Measurements from ENCODE around the gene FCER1G. TPM values are rescaled to one million over a fixed set of nuclear protein-coding genes. Genes with fewer than 3 reads are reported as not detected.
"Not testable (repeated sequence)": the region's sequence is repeated elsewhere in the genome, so short reads cannot be mapped to it uniquely, and the experiment has no call there.

The FCER1G gene
- total RNA-seq, 1 experiment from 2014 or later, result not detected

DNA sequence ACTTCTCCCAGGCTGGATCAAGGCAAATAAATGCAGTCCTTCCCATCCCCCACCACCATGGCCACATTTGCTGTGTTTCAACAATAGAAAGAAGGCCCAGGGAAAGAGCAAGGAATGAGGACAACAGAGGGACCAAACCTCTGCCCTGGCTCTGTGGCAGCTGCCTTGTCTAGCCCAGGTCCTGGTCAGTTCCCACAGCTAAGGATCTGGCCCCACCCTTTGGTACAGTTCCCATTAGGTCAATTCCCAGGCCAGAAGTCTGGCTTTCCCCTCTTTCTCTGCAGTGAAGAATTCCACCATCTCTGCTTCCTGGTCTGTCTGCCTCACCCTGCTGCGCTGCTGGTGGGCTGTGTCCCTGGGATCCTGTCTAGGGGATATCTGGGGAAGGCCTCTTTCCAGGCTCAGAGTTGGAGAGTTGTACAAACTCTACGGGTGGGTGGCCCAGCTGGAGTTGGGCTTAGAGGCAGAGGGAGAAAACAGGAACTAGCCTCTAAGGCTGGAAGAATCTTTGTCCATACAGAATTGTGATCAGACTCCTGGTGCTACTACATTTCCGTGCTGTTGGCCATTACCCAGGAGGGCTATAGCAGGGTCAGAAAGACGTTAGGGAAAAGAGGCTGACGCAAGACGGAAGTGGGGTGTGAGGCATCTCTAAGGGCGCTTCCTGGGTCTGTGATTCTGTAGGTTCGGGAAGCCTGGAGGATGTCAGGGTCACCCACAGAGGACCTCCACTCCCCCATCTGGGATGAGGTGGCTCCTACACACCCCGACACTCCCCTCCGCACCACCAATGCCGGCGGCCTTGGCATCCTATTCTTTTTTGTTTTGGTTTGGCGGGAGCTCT lies 13.9 kb upstream of the FCER1G start:
- in situ Hi-C loops (cut with HindIII; ENCODE audit: low sequenced_read_pairs), result loop anchor here (25.0 kb wide), 1 partner anchor 186 kb away; no protein-coding TSS in a partner anchor

DNA sequence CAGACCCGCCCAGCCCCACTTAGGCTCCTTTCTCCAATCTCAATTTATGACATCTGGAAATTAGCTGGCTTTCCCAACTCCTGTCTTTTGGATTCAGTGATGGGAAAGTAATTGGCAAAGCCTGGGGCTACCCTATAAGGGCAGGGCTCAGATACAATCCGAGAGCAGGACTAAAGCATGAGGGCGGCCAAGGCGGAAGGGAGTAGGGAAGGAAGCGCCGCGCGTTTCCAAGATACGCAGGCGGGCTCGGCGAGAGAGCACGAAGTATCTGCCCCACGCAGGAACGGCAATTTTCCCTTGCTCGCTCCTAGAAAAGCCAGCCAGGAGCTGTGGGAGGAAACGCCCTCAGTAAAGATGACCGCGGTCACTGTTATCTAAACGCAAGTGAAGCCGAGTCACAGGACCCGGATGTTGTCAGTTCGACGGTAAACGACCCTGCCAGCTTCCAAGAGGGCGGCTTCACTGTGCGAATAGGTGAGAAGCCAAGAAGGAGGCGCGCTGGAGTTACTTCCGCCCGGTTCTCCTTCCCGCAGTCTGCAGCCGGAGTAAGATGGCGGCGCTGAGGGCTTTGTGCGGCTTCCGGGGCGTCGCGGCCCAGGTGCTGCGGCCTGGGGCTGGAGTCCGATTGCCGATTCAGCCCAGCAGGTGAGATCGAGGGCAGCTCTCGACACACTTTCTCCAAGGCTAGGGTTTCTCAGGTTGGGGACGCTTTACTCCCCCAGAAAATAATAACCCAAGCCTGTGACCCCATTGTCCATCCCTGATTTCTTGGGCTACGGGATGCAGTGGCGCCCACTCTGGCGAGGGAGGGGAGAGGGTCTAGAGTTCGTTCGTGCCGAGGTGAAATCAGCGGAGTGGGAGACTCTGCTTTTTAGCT lies 13.0 kb upstream of the FCER1G start, which contains the start of gene NDUFS2:
Gene NDUFS2 (plus strand): TSS at position 532 of the 877 bp plus-strand sequence. CDS start 19 bp downstream, at position 551.
- in situ Hi-C loops (cut with HindIII; ENCODE audit: low sequenced_read_pairs), result loop anchor here (25.0 kb wide), 1 partner anchor 185 kb away; no protein-coding TSS in a partner anchor
- peak; percentile 99 for DNase-seq (ENCODE audit: low spot score)

More for the DNA sequence above, 13.9 kb upstream of the FCER1G start:
- no peak for DNase-seq (ENCODE audit: low spot score)

DNA sequence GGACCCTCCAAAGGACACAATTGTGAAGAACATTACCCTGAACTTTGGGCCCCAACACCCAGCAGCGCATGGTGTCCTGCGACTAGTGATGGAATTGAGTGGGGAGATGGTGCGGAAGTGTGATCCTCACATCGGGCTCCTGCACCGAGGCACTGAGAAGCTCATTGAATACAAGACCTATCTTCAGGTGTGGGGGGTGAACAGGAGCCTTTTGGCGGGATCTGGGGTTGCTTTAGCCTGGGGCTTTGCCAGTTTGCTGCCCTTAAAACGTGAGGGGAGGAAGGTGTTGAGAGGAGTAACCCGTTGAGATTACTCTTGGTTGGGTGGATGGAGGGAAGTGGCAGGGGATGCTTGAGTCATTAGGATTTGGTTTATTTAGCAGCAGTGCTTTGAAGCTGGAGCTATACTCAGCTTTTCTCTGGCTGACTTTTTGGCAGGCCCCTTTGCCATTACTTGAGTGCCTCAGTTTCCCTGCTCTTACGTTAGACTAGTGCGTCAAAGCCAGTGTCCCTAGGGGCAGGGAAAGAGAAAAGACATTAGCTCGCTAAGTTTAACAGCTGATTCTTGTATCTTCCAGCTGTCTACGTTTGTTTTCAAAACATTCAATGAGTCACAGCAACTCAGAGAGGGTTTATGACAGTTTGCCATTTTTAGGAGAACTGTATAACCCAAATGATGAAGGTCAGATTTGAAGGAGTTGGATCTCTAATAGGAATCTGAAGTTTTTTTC lies 8.5 kb upstream of the FCER1G start:
- in situ Hi-C loops (cut with HindIII; ENCODE audit: low sequenced_read_pairs), result loop anchor here (25.0 kb wide), 1 partner anchor 181 kb away; no protein-coding TSS in a partner anchor
- no peak for DNase-seq (ENCODE audit: low spot score)

DNA sequence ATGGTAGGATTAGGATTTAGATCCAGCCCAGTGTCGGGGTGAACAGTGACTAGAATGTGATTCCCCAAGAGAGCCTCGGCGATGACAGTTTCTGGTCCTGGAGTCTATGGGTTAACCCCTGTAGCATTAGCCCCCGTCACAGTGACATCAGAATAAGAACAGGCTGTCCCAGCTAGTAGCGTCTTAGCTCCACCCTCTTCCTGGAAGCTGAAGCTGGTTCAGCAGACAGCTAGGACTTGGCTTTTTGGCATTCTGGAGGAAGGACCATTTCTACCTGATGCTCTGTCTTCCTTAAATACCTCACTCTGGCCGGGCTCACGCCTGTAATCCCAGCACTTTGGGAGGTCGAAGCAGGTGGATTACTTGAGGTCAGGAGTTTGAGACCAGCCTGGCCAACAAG lies 7.9 kb upstream of the FCER1G start:
- in situ Hi-C loops (cut with HindIII; ENCODE audit: low sequenced_read_pairs), result loop anchor here (25.0 kb wide), 1 partner anchor 180 kb away; no protein-coding TSS in a partner anchor

DNA sequence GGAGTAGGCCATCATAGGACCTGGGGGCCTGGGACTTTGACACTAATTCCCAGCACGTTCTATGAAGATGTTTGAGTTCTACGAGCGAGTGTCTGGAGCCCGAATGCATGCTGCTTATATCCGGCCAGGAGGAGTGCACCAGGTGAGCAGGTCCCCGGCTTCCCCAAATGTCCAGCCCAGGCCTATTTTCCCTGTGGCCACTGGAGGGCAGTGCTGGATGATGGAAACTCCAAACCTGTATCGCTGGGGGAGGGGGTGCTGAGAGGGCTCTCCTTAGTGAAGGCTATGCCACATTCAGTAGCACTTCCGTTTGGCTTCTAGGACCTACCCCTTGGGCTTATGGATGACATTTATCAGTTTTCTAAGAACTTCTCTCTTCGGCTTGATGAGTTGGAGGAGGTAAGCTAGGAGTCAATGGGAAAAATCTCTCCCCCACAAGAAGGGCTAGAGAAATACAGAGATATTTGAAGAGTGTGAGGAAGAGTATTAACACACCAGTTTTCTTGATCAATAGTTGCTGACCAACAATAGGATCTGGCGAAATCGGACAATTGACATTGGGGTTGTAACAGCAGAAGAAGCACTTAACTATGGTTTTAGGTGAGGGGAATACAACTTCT lies 5.2 kb upstream of the FCER1G start:
- in situ Hi-C loops (cut with HindIII; ENCODE audit: low sequenced_read_pairs), result loop anchor here (25.0 kb wide), 1 partner anchor 177 kb away; no protein-coding TSS in a partner anchor
- DNase-seq (ENCODE audit: low spot score), result peak; percentile 80

More for the DNA sequence above, 7.9 kb upstream of the FCER1G start:
- DNase-seq (ENCODE audit: low spot score), result no peak

DNA sequence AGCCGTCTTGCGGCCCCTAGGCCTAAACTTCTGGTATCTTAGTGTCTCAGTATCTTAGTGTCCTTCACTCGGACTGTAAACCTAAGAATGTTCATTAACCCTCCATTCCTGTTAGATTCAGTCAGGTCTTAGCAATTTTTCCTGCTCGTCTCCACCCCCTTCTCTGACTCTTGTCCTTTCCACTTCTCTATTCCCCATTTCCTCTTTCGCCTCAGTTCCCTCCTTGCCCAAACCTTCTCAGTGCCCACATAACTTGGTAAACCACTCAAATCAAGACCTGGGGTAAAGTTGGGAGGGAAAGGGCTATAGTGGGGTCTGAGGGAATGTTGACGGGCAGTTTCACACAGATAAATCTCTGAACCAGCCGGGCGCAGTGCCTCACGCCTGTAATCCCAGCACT lies 726 bp upstream of the FCER1G start:
- DNase-seq (ENCODE audit: low spot score), result no peak
- in situ Hi-C loops (cut with HindIII; ENCODE audit: low sequenced_read_pairs), result loop anchor here (25.0 kb wide), 1 partner anchor 173 kb away; no protein-coding TSS in a partner anchor

DNA sequence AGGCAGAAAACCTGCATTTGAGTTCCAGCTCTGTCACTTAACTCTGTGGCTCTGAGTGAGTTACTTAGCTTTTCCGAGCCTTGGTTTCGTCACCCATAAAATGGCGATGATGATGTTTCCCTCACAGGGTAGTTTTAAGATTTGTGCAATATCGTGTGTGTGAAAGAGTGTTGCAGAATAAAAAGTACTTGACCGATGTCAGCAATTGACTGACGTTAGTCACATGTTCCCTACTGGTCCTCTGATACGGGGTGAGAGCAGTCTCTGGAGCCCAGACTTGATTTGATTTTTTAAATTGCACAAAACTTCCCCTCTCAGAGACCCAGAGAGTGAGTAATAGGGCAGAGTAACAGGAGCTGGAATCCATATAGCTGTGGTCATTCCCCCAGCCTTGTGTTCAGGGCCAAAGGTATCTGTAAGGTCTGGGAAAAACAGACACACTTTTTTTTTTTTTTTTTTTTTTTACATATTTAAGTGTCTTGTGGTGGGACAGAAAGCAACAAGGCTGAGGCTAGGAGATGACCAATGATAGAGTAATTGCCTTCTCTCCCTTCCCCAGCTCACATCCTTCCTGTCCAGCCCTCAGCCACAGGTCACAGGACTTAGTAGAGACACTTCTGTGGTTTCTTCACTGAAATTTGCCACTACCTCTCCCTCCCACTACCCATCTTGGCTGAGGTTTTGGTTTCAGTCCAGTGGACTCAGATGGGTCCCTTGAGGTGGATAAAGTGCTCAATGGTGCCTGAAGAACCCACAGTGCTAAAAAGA lies 2.0 kb downstream of the FCER1G start:
- no peak for DNase-seq (ENCODE audit: low spot score)
- in situ Hi-C loops (cut with HindIII; ENCODE audit: low sequenced_read_pairs), result loop anchor here (25.0 kb wide), 1 partner anchor 170 kb away; no protein-coding TSS in a partner anchor

DNA sequence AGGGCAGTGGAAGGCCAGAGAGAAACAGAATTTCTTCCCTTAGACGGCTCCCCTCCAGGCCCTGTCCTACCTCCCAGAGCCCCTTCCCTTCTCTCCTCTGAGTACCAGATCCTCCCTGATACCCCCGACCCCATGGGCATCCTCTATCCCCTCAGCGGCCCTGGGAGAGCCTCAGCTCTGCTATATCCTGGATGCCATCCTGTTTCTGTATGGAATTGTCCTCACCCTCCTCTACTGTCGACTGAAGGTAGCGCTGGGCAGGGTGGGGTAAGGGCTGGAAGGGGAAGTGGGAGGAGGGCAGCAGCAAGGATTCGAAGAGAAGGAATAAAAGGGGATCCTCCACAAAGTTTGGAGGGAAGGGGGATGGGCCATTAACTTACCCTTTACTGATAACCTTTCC lies 2.7 kb downstream of the FCER1G start:
- in situ Hi-C loops (cut with HindIII; ENCODE audit: low sequenced_read_pairs), result loop anchor here (25.0 kb wide), 1 partner anchor 169 kb away; no protein-coding TSS in a partner anchor

DNA sequence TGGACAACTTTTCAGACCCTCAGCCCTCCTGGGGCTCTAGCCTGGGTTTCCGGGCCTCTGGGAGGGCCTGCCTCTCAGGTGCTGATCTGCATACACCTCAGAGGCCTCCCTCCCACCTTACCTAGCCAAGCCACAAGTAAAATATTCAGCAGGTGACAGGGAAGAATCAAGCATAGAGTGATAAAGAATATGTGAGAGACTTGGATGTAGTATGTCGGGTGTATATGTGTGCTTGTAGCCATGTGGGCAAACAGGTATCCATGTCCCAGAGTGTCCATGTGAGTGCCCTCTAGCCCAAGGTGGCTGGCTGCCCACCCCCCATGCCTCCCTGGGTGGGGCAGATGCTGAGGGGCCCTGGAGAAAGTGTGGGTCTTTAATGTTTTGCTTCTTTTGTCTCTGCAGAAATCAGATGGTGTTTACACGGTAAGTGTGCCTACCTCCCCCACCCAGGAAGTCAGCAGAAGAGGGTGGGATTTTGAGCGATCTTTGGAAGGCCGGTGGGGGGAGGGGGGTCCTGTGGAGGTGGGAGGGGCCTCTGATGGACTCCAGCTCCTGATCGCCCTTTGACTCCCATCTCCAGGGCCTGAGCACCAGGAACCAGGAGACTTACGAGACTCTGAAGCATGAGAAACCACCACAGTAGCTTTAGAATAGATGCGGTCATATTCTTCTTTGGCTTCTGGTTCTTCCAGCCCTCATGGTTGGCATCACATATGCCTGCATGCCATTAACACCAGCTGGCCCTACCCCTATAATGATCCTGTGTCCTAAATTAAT lies 3.4 kb downstream of the FCER1G start:
- in situ Hi-C loops (cut with HindIII; ENCODE audit: low sequenced_read_pairs), result loop anchor here (25.0 kb wide), 1 partner anchor 169 kb away; no protein-coding TSS in a partner anchor
- no peak for DNase-seq (ENCODE audit: low spot score)

More for the DNA sequence above, 2.7 kb downstream of the FCER1G start:
- DNase-seq (ENCODE audit: low spot score), result no peak

DNA sequence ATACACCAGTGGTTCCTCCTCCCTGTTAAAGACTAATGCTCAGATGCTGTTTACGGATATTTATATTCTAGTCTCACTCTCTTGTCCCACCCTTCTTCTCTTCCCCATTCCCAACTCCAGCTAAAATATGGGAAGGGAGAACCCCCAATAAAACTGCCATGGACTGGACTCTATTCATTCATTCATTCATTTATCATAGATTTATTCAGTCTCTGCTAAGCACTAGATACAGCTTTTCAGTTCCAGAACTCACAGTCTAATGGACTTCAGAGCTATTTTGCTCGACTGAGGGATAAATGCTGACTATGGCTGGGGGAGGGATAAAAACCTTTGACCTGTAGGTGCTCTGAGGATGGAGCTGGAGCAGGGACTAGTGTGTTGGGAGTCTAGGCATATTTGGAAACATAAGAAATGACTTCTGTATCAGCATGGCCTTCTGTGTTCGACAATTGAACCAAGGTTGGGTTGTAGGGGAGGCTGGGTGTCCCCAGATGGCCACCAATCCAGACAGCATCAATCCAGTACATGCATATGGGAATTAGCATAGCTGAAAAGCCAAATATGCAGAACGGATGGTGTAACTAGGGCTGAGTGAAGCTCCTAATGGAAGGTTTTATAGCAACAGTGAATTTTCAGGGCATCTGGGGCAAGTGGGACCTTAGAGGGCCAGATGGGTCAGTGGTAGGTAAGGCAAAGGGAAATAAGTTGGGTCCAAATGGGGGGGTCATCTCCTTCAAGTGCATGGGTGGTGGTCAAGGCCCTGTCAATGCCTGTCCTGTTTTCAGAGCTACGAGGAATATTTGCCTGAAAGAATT lies 4.2 kb downstream of the FCER1G start:
- in situ Hi-C loops (cut with HindIII; ENCODE audit: low sequenced_read_pairs), result loop anchor here (25.0 kb wide), 1 partner anchor 168 kb away; no protein-coding TSS in a partner anchor
- DNase-seq (ENCODE audit: low spot score), result no peak

DNA sequence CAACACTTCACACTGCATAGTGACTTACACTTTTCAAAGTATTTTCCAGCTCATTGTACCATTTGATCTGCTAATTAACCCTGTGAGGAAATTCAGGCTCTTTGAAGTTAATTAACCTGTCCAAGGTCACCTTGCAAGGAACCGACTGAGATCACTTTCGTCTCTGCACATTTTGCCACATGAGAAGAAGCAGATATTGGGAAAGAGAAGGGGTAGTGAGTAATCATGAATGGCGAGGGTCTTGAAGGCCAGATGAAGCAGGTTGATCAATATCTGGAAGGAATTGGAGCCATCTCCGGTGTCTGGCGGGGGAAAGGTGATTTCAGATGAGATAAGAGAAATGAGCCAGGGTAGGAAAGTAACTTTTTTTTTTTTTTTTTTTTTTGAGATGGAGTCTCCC lies 4.9 kb downstream of the FCER1G start:
- in situ Hi-C loops (cut with HindIII; ENCODE audit: low sequenced_read_pairs), result loop anchor here (25.0 kb wide), 1 partner anchor 167 kb away; no protein-coding TSS in a partner anchor

DNA sequence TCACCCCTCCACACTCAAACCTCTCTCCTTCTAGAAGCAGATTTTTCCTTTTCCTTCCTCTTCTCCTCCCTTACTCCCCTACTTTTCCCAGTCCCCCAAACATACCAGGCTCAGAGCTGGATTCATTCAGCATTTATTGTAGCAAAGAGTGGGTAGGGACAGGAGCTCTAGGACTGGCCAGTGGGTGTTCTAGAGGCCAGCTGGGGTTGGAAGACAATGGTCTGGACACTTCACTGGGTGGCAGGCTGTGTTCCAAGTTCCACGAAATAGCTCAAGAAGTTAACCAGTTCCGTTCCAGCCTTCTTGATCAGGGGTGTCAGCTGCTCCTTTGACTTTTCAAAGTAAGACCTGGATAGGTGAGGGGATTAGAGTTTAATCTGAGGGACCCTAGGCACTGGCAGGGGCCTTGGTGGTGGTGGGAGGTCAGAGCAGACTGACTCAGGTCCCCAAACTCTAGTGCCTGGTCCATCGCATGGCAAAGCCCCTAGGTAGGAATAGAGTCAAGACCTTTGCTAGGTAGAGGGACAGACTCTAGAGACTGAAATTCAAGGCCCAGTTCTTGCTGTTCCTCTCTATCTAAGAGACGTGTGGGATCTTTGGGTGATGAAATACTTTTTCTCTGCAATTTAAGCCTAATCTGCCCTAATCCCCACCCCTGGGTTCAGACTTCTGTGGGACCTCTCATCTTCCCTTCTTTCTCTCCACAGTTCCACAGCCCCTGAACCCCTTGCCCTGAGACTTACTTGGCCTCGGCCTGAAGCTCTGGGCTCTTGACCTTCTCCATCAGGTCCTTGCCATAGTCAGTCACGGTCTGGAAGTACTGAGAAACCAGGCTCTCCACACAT lies 7.3 kb downstream of the FCER1G start:
- DNase-seq (ENCODE audit: low spot score), result no peak
- in situ Hi-C loops (cut with HindIII; ENCODE audit: low sequenced_read_pairs), result loop anchor here (25.0 kb wide), 1 partner anchor 165 kb away; no protein-coding TSS in a partner anchor

More for the DNA sequence above, 4.9 kb downstream of the FCER1G start:
- DNase-seq (ENCODE audit: low spot score), result no peak

DNA sequence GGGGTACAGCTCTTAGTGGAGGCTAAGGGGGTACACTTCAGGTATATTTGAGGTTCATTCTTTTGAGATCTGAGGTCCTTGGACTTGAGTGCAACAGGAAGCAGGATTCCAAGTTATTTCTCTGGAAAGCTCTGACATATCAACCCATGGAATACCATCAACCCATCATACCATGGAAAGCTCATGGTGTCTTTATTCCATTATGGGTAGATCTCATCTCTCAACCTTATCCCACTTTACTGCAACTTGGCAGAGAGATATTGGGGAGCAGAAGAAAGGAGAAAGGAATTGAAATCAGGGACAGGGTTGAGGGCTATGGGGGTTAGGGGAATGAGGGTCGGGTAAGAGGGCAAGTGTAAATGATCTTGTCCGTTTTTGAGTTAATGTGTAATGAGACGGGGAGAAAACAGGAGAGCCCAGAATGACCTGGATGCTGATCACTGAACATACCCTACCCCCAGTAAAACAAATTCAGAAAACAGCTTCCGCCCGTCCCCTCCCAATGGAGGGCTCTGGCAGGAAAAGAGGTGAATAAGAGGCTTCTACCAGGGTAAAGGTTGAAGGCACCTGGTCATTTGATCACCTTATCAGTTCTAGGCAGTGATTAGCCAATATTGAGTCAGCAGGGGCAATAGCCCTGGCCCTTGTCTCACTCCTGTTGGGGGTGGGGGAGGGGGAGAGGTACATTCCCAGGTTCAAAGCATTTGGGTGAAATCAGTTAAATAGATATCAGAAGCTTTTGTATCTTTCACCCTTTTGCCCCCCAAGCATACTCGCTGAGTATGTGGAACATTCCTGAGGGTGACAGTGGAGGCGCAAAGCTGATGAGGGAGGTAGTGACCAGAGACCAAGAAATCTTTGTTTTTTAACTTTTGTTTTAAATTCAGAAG lies 9.0 kb downstream of the FCER1G start:
- in situ Hi-C loops (cut with HindIII; ENCODE audit: low sequenced_read_pairs), result loop anchor here (25.0 kb wide), 1 partner anchor 163 kb away; no protein-coding TSS in a partner anchor
- DNase-seq (ENCODE audit: low spot score), result no peak

DNA sequence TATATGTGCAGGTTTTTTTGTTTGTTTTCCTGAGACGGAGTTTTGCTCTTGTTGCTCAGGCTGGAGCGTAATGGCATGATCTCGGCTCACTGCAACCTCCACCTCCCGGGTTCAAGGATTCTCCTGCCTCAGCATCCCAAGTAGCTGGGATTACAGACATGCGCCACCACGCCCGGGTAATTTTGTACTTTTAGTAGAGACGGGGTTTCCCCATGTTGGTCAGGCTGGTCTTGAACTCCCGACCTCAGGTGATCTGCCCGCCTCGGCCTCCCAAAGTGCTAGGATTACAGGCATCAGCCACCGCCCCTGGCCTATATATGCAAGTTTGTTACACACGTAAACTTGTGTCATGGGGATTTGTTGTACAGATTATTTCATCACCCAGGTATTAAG lies 9.6 kb downstream of the FCER1G start:
- DNase-seq (ENCODE audit: low spot score), result not testable (repeated sequence)

More for the DNA sequence above, 9.6 kb downstream of the FCER1G start:
- in situ Hi-C loops (cut with HindIII; ENCODE audit: low sequenced_read_pairs), result loop anchor here (25.0 kb wide), 1 partner anchor 163 kb away; no protein-coding TSS in a partner anchor

Measured in G401 (cell line).